Fibroblast of upper back skin (primary cell): ENCODE data around the gene GPR146.
"Not testable (repeated sequence)": the region's sequence is repeated elsewhere in the genome, so short reads cannot be mapped to it uniquely, and the experiment has no call there.

Experiments used
- DNase-seq: peaks from one replicate; pipeline ENCODE4 v3.0.0-alpha.2; 2013

The GPR146 gene

DNA sequence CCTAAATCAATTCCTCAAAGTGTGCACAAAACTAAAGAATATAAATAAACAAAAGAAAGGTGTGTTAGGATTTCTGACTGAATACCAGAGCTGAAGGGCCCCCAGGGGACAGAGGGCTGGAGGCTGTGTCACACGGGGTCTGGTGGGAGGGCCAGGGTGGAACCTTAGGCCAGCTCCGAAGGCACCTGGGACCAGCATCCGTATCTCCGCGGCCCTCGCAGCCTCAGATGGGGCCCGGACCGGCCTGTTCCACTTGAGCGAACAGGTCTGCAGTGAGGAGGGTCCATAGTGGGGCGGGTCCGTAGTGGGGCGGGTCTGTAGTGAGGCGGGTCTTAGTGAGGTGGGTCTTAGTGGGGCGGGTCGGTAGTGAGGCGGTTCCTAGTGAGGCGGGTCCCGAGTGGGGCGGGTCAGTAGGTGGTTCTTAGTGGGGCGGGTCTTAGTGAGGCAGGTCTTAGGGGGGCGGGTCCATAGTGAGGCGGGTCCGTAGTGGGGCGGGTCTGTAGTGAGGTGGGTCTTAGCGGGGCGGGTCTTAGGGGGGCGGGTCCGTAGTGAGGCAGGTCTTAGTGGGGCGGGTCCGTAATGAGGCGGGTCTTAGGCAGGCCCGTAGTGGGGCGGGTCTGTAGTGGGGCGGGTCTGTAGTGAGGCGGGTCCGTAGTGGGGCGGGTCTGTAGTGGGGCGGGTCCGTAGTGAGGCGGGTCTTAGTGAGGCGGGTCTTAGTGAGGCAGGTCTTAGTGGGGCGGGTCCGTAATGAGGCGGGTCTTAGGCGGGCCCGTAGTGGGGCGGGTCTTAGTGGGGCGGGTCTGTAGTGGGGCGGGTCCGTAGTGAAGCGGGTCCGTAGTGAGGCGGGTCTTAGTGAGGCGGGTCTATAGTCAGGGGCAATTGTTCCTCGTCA, 15.1 kb downstream of the GPR146 start:
- DNase-seq: no peak

GRCh38 chr7:1060315-1061072, 16.1 kb downstream of the GPR146 start:
- DNase-seq: no peak

GRCh38 chr7:1061180-1061579, 16.8 kb downstream of the GPR146 start:
- DNase-seq: no peak

DNA sequence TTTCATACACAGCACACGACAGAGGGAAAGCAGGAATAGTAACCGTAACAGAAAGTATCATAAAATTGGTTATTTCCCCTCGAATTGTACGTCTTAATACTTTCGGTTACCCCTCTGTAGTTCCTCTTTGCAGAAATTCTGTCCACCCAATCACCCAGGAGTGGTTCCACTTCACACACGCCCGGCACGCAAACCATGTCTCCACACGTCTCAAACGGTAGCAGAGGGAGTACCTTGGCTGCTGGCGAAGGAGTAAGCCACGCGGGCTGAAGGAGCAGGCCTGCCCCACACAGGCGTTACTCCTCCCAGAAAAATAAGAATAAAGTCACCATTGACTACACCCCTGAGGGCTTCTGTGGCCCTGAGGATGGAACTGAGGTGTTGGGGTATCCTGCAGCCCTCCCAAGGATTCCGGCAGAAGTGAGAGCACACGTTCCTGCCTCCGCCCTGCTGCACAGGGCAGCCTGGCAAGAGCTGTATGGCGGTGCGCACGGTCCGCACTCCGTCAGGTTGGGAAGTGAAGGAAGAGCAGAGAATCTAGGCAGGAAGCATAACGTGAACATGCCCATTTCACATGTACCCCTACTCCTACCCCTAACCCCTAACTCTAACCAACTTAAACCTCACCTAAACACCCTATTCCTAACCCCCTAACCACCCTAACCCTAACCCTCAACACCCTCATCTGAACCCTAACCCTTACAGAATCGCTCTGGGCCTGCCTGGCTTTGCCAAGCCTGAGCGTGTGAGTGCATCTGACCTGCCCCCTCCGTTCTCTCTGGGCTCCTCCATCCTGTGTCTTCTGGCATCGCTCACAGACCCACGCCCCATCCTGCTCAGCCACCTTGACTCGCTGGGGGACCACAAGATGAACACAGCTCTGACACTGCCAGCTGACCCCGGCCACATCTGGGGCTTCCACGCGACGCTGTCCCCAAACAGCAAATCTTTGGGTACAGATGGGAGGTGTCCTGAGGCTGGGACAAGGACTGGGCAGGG, 18.2 kb downstream of the GPR146 start:
- DNase-seq: no peak

GRCh38 chr7:1063361-1063760, 19.0 kb downstream of the GPR146 start:
- DNase-seq: no peak

DNA sequence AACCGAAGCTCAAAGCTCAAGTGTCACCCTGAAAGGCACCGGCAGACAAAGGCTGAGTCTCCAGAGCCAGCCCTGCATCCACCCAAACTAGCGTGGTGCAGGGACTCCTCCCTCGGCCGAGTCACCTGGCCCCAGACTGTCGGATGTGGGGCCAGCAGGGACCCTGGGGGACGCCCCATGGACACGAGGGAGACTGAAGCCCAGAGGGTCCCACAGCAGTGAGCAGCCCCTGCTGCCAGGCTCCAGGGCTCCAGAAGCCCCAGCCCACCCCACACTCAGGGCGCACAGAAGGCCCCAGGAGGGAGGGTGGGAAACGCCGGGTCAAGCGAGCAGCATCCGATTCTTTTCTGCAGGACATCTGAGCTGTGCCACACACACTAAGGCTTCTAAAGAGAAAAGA, 20.2 kb downstream of the GPR146 start:
- no peak for DNase-seq

DNA sequence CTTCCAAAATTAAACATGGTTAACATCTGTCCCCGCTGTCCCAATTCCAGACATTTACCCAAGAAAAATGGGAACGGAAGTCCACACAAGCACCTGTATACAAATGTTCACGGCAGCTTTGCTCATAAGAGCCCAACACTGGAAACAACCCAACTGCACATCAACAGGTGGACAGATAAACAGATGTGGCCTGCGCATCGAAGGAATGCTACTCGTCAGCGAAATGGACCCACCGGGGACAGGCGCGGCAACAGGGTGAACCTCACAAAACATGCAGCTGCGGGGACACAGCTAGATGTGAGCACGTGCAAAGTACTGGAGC, 20.9 kb downstream of the GPR146 start:
- DNase-seq: no peak

DNA sequence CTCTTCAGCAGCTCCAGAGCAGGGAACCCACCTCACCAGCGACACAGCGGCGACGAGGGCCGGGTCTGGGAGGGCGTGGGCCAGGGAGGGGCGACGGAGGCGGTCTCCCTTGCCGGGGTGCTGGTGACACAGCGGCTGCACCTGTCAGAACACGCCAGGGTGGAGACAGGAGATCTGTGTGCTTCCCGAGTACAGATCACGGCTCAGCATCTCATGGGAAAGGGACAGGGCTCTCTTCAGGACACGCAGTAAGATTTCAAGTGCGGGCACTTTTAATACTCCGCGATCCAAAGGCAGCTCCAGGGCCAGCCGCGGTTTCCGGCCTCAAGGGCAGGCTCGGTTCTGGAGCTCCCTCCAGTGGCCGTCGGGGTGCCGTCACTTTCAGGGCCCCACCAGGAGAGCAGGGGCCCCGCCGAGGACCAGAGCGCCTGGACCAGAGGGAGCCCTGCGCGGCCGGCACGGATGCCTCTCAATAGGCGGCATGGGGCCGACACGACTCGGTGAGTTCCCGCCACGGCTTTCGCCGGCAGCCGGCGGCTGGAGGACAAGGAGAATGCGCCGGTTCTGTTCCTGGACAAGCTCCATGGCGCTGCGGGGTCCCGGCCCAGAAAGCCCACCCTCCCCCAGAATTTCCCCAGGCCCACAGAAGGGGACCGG, 21.4 kb downstream of the GPR146 start:
- peak; percentile 68 for DNase-seq

- no peak for DNase-seq
These were observed 21.9 kb downstream of the GPR146 start for GRCh38 chr7:1066242-1066588.

DNA sequence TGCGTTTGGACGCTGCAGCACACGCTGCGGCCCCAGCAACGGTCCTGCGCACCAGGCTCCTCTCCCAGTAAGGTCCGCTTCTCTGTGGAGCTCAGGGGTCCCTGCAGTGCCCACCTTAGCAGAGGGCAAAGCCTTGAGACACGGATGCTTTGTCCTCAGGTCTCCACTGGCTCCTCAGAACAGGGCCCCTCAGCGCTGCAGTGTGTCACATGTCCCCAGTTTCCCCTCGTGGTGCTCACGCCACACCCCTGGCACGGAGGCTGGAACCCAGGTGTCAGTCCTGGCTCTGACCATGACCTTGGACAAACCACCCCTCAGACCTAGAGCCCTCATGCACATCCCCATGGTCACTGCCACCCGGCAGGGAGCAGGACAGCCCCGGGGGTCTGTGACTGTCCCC, 23.7 kb downstream of the GPR146 start:
- DNase-seq: no peak

- DNase-seq: no peak
These were observed 24.3 kb downstream of the GPR146 start for GRCh38 chr7:1068619-1069018.

- no peak for DNase-seq
These were observed 26.2 kb downstream of the GPR146 start for GRCh38 chr7:1070544-1071011.

GRCh38 chr7:1071731-1072254, 27.4 kb downstream of the GPR146 start:
- no peak for DNase-seq

DNA sequence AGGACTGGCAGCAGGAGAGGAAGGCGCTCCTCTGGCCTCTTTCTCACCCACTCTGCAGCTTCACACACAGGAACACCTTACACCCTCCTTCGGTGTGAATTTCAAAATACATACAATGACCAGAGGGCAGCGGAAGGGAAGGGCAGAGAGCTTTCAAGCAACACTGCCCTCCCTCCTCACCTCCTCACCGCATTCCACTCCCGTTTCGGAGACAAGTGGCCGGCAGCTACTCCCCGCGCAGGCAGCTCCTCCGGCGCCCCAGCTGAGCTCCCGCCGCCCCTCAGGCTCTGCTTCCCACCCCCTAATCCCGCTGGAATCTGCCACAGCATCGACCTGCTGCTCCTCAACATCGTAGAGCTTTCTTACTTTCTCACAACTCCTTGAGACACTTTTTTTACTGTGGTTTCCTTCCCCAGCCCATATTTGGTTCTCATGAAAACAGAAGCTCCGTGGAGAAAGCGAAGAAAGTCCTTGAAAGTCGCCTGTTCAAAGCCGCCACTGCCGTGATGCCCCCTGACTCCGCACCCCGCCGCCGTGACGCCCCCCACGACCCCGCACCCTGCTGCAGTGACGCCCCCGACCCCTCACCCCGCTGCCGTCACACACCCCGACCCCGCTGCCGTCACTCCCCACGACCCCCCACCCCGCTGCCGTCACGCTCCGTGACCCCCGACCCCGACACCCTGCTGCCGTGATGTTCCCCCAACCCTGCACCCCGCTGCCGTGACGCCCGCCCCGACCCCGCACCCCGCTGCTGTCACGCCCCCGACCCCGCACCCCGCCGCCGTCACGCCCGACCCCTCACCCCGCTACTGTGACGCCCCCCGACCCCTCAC, 29.0 kb downstream of the GPR146 start:
- DNase-seq: no peak

GRCh38 chr7:1074018-1074417, 29.7 kb downstream of the GPR146 start:
- DNase-seq: not testable (repeated sequence)

DNA sequence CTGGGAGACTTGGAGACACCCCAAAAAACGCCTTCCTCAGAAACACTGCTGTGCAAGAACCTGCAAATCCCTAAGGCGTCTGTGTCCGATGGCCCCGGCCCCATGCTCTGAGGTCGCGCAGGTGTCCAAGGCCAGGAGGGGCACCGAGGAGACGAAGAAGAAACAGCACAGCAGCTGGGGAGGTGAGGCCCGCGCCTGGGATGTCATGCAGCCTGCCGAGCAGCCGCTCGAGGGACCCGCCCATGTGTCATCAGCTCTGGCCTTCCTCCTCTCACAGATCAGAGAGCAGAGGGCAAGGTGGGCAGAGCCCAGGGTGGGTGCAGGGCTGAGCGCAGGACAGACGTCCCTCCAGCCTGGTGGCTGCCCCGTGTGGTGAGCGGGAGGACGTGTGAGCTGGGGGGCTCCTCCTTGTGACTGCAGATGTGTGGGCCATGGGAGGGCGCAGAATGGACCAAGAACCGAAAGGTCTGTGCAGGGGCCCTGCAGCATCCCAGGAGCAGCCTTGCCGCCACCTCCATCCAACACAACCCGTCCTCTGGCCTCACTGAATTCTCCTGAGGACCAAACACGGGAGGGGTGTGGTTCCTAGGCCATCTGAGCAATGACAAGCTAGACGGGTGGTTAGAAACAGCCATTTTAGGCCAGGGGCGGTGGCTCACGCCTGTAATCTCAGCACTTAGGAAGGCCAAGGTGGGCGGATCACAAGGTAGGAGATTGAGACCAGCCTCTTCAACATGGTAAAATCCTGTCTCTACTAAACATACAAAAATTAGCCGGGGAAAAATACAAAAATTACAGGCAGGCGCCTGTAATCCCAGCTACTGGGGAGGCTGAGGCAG, 30.5 kb downstream of the GPR146 start:
- DNase-seq: no peak

- no peak for DNase-seq
These were observed 32.1 kb downstream of the GPR146 start for GRCh38 chr7:1076184-1077072.

DNA sequence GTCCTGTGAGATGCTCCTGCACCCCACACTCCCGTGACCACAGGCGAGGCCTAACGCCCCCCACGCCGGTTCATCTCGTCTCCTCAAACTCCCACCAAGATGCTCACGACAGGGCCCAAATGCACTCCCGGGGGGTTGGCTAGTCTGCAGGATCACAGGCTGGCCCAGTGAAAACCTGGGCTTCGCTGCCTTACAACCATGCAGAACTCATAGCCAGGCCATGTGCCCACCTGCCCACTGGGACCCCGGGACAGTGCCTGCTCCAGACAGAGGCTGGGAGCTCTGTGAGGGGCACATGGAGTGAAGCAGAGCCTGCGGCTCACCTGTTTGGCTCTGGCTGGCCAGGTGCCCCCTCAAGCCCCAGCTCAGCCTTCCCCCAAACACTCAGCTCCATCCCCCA, 34.2 kb downstream of the GPR146 start:
- DNase-seq: no peak

- DNase-seq: no peak
These were observed 34.6 kb downstream of the GPR146 start for GRCh38 chr7:1078985-1079384.
